NB4 (cell line): Measurements from ENCODE around the gene PDCD11.
"Not testable (repeated sequence)": the region's sequence is repeated elsewhere in the genome, so short reads cannot be mapped to it uniquely, and the experiment has no call there.

Experiments
- DNase-seq: peaks from one replicate; pipeline ENCODE4 v3.0.0; 2010; ENCODE audit warnings: low read depth
- H3K4me3 ChIP-seq: one replicate; pipeline ENCODE4 v1.5.1; 2011; ENCODE audit warnings: mild to moderate bottlenecking, low read depth, low read length, moderate library complexity
- MYC ChIP-seq: IDR thresholded peaks from 2 replicates; pipeline ENCODE4 v1.6.1; 2011; ENCODE audit warnings: low read depth, low read length
- POLR2A ChIP-seq: IDR thresholded peaks from 2 replicates; pipeline ENCODE4 v1.6.1; 2011; ENCODE audit warnings: mild to moderate bottlenecking; ENCODE audit not compliant: insufficient read length; ENCODE audit errors: extremely low read depth
- TF ChIP-seq, protein P1 (sequence below): IDR thresholded peaks from one replicate; pipeline ENCODE4 v1.5.1; 2012; ENCODE audit warnings: low read depth, low read length
- TF ChIP-seq, protein P2 (sequence below): IDR thresholded peaks from 2 replicates; pipeline ENCODE4 v1.6.1; 2011; ENCODE audit warnings: low read depth, low read length

Gene PDCD11, protein sequence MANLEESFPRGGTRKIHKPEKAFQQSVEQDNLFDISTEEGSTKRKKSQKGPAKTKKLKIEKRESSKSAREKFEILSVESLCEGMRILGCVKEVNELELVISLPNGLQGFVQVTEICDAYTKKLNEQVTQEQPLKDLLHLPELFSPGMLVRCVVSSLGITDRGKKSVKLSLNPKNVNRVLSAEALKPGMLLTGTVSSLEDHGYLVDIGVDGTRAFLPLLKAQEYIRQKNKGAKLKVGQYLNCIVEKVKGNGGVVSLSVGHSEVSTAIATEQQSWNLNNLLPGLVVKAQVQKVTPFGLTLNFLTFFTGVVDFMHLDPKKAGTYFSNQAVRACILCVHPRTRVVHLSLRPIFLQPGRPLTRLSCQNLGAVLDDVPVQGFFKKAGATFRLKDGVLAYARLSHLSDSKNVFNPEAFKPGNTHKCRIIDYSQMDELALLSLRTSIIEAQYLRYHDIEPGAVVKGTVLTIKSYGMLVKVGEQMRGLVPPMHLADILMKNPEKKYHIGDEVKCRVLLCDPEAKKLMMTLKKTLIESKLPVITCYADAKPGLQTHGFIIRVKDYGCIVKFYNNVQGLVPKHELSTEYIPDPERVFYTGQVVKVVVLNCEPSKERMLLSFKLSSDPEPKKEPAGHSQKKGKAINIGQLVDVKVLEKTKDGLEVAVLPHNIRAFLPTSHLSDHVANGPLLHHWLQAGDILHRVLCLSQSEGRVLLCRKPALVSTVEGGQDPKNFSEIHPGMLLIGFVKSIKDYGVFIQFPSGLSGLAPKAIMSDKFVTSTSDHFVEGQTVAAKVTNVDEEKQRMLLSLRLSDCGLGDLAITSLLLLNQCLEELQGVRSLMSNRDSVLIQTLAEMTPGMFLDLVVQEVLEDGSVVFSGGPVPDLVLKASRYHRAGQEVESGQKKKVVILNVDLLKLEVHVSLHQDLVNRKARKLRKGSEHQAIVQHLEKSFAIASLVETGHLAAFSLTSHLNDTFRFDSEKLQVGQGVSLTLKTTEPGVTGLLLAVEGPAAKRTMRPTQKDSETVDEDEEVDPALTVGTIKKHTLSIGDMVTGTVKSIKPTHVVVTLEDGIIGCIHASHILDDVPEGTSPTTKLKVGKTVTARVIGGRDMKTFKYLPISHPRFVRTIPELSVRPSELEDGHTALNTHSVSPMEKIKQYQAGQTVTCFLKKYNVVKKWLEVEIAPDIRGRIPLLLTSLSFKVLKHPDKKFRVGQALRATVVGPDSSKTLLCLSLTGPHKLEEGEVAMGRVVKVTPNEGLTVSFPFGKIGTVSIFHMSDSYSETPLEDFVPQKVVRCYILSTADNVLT (N-terminal part only)

DNA sequence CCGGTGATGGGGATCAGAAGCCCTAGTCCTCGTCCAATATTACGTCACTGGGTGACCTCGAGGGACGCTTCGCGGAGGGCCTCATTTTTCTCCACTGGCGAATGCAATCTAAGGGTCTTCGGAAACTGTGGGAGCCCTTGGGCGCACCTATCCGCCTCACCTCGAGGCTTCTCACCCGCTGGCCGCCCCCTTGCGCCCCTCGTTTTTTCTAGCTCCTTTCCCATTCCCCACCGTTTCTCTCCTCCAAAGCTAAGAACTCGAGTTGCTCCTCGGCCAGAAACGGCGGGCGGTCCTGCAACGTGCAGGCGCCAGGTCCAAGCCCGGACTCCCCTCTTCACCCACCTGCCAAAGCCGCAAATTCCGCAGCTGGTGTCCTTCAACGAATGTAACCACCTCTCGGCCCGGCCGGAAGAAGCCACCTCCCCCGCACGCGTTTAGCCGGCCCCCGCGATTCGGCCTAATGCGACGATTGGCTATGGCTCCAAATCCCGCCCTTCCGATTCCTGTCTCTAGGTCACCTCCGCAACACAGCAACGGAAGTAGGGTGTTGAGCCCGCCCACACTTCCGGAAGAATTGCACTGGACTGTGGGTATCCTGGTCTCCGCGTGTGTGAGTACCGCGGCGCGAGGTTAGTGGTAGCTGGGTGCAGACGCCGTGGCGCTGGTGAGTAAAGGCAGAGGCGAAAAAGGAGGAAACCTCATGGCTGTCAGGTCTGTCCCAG is at the start of gene PDCD11, which contains the start of gene ATP5MK:
Gene PDCD11, plus strand, starts transcription at position 560 of the 722 bp plus-strand sequence. CDS start 1,801 bp downstream, outside the sequence.
Gene ATP5MK, minus strand, starts transcription at position 409 of the 722 bp plus-strand sequence. CDS start 4,018 bp downstream, outside the sequence.
- DNase-seq: peak; percentile 100
- H3K4me3 ChIP-seq: peak within 1 kb of the TSS; percentile 92
- TF ChIP-seq, protein P1, sequence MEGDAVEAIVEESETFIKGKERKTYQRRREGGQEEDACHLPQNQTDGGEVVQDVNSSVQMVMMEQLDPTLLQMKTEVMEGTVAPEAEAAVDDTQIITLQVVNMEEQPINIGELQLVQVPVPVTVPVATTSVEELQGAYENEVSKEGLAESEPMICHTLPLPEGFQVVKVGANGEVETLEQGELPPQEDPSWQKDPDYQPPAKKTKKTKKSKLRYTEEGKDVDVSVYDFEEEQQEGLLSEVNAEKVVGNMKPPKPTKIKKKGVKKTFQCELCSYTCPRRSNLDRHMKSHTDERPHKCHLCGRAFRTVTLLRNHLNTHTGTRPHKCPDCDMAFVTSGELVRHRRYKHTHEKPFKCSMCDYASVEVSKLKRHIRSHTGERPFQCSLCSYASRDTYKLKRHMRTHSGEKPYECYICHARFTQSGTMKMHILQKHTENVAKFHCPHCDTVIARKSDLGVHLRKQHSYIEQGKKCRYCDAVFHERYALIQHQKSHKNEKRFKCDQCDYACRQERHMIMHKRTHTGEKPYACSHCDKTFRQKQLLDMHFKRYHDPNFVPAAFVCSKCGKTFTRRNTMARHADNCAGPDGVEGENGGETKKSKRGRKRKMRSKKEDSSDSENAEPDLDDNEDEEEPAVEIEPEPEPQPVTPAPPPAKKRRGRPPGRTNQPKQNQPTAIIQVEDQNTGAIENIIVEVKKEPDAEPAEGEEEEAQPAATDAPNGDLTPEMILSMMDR: peak; percentile 23
- TF ChIP-seq, protein P2, sequence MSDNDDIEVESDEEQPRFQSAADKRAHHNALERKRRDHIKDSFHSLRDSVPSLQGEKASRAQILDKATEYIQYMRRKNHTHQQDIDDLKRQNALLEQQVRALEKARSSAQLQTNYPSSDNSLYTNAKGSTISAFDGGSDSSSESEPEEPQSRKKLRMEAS: peak; percentile 96
- TF ChIP-seq MYC (peak; percentile 99), POLR2A (peak; percentile 98)

DNA sequence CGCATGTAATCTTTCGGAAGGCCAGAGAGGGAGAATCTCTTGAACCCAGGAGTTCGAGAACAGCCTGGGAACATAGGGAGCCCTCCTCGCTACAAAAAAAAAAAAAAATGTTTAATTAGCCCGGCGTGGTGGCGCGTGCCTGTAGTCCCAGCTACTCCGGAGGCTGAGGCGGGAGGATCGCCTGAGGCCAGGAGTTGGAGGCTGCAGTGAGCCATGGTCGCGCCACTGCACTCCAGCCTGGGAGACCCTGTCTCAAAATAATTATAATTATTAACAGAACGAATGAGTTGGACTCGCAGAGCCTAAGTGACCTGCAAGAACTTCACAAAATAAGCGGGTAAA is 46.3 kb upstream of the PDCD11 start:
- DNase-seq: no peak
- peak overlapping the region; percentile 79 for H3K4me3 ChIP-seq
- TF ChIP-seq, protein P2: no peak
- TF ChIP-seq POLR2A (no peak), MYC (no peak)
- TF ChIP-seq, protein P1: no peak

DNA sequence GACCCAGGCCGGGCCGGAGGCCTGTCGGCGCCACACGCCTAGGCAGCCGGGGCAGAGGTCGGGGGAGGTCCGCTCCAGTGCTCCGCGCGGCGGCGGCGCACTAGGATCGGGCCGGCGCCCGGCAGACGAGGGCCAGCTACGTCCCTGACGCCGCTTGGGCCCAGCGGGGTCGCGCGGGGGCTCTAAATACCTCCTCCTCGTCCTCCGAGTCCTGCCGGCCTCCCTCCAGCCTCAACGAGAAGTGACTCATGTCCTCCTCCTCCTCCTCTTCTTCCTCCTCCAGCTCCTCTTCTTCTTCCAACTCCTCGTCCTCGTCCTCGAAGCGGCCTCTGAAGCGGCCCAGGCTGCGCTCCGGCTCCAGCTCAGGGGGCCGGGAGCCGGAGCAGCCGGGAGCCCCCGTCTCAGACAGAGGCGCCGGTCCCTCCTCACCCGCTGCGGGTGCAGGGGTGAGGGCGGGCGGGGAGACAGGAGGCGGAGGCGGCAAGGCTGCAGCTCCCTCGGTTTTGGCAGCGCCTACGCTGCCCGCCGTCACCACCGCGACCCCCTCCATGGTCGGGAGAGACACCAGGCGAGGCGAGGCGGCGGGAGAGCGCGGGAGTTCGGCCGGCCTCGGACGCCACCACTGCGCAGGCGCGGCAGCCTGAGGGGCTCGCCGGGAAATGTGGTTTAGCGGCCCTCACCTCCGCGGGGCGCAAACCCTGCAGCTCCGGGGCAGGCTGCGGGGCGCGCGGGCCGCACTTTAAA is 45.7 kb upstream of the PDCD11 start, which contains the start of gene PCGF6:
Gene PCGF6, minus strand, starts transcription at position 624 of the 744 bp plus-strand sequence. Its CDS starts 74 bp downstream, at position 550.
- peak; percentile 95 for DNase-seq
- H3K4me3 ChIP-seq: peak within 1 kb of the TSS; percentile 79
- TF ChIP-seq POLR2A (peak; percentile 54), MYC (no peak)
- TF ChIP-seq, protein P2: peak; percentile 21; the same call in 1 of the 2 replicates
- TF ChIP-seq, protein P1: no peak

GRCh38 chr10:103353281-103353680 is 43.1 kb upstream of the PDCD11 start:
- DNase-seq: peak; percentile 28
- no peak overlapping the region for H3K4me3 ChIP-seq
- TF ChIP-seq, protein P1: no peak

GRCh38 chr10:103354567-103354966 is 41.9 kb upstream of the PDCD11 start:
- not testable (repeated sequence) for H3K4me3 ChIP-seq, DNase-seq
